Measurements from ENCODE around the gene SNX4.

DNA sequence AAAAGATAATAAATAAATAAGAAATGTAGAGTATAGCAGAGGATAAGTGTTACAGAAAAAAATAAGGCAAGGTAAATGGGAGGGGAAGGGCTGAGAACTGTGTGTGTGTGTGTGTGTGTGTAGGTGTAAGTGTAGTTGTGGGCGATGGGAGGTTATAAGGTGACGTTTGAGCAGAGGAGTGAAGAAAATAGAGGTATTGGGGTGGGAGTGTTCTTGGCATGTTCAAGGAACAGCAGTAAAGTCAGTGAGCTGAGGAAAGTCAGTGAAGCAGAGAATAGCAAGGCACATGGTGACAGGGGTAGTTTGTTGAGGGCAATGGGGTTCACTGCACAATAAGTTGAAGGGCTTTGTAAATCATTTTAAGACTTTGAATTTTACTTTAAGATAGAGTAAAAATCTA is 113.9 kb downstream of the SNX4 start:
- TF ChIP-seq, protein P1, sequence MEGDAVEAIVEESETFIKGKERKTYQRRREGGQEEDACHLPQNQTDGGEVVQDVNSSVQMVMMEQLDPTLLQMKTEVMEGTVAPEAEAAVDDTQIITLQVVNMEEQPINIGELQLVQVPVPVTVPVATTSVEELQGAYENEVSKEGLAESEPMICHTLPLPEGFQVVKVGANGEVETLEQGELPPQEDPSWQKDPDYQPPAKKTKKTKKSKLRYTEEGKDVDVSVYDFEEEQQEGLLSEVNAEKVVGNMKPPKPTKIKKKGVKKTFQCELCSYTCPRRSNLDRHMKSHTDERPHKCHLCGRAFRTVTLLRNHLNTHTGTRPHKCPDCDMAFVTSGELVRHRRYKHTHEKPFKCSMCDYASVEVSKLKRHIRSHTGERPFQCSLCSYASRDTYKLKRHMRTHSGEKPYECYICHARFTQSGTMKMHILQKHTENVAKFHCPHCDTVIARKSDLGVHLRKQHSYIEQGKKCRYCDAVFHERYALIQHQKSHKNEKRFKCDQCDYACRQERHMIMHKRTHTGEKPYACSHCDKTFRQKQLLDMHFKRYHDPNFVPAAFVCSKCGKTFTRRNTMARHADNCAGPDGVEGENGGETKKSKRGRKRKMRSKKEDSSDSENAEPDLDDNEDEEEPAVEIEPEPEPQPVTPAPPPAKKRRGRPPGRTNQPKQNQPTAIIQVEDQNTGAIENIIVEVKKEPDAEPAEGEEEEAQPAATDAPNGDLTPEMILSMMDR (IDR thresholded peaks at IDR 0.05), result no peak
- no peak for TF ChIP-seq POLR2A (IDR thresholded peaks at IDR 0.05)

Data from esophagus squamous epithelium (tissue), 4 donors.